Endothelial cell of umbilical vein (primary cell): Measurements from ENCODE around the gene ABI3. TPM values are rescaled to one million over a fixed set of nuclear protein-coding genes. Genes with fewer than 3 reads are reported as not detected.

Experiments used
- BruUV-seq: library from RNA; stranded (reverse); fragments of 400-500 nt; replicated peaks from 2 replicates; lab custom pipeline; 2021; lab: Mats Ljungman, UMichigan
- CTCF ChIA-PET: fragments of 300-600, 350-600 bp; sonication (Branson Sonifier 250); formaldehyde crosslinking; loops from one replicate; lab custom pipeline; 2021; ENCODE audit warnings: antibody characterized with exemption, inconsistent platforms; lab: Charles Lee
- POLR2A ChIA-PET: fragments of 300-600, 350-600 bp; sonication (Branson Sonifier 250); formaldehyde crosslinking; loops from one replicate; lab custom pipeline; 2021; ENCODE audit warnings: antibody characterized with exemption, inconsistent platforms; lab: Charles Lee
- DNase-seq: peaks from one replicate; pipeline ENCODE4 v3.0.0-alpha.2; 2011; ENCODE audit warnings: low read depth, low spot score
- FAIRE-seq: peaks from 2 replicates; lab custom pipeline; 2011; peaks lifted over from hg19 to GRCh38; lab: Jason Lieb, UNC
- H2AFZ ChIP-seq: 2 replicates; pipeline ENCODE4 v1.6.0; 2012; ENCODE audit warnings: low read depth, low read length, control low read depth, inconsistent platforms
- H3K27ac ChIP-seq: 2 replicates; pipeline ENCODE4 v1.5.1; 2011; ENCODE audit warnings: low read depth, mild to moderate bottlenecking, control low read depth, low read length, moderate library complexity; ENCODE audit not compliant: insufficient read depth
- H3K27me3 ChIP-seq, 2 experiments: 2 replicates each; pipeline versions ENCODE4 v1.6.0 to v1.6.1; 2011; ENCODE audit warnings: low read length in 2 of 2, mixed read lengths in 1 of 2; ENCODE audit not compliant: control insufficient read depth in 2 of 2, insufficient read depth in 2 of 2
- H3K36me3 ChIP-seq, 2 experiments: 2 replicates in 1 of 2; 3 replicates in 1 of 2; pipeline ENCODE4 v1.5.1; 2011; ENCODE audit warnings: low read length in 2 of 2, mild to moderate bottlenecking in 1 of 2, moderate library complexity in 1 of 2; ENCODE audit not compliant: control insufficient read depth in 2 of 2, insufficient read depth in 2 of 2; ENCODE audit errors: extremely low read depth in 1 of 2
- H3K4me1 ChIP-seq: 3 replicates; pipeline ENCODE4 v1.5.1; 2011; ENCODE audit warnings: mild to moderate bottlenecking, low read length; ENCODE audit not compliant: control insufficient read depth, insufficient read depth; ENCODE audit errors: extremely low read depth
- H3K4me2 ChIP-seq: 2 replicates; pipeline ENCODE4 v1.6.1; 2011; ENCODE audit warnings: low read length, control low read depth, mixed read lengths; ENCODE audit not compliant: insufficient read depth
- H3K4me3 ChIP-seq, 3 experiments: fragments of 200-600 bp in 1 of 3; sonication (generic), shearing (Covaris generic) in 1 of 3; replicated peaks in 1 of 3; 2 replicates each; pipeline ENCODE4 v1.5.1; 2011 to 2016; ENCODE audit warnings: control low read depth in 3 of 3, low read length in 3 of 3, mild to moderate bottlenecking in 2 of 3, inconsistent platforms in 1 of 3, low read depth in 1 of 3, moderate library complexity in 1 of 3; ENCODE audit not compliant: insufficient read depth in 1 of 3
- H3K79me2 ChIP-seq: 2 replicates; pipeline ENCODE4 v1.6.0; 2012; ENCODE audit warnings: low read length, inconsistent platforms; ENCODE audit not compliant: control insufficient read depth, insufficient read depth
- H3K9ac ChIP-seq: replicated peaks from 2 replicates; pipeline ENCODE3; 2011; ENCODE audit warnings: low read length, control low read depth; ENCODE audit not compliant: insufficient read depth; ENCODE audit errors: extremely low read depth
- H3K9me1 ChIP-seq: replicated peaks from 3 replicates; pipeline ENCODE4 v1.6.0; 2011; ENCODE audit warnings: mild to moderate bottlenecking, low read length; ENCODE audit not compliant: control insufficient read depth, insufficient read depth; ENCODE audit errors: extremely low read depth
- H3K9me3 ChIP-seq: replicated peaks from 2 replicates; pipeline ENCODE4 v1.5.1; 2012; ENCODE audit warnings: low read length, inconsistent platforms; ENCODE audit not compliant: control insufficient read depth, insufficient read depth
- H4K20me1 ChIP-seq: replicated peaks from 2 replicates; pipeline ENCODE3; 2011; ENCODE audit warnings: mild to moderate bottlenecking, low read length; ENCODE audit not compliant: control insufficient read depth, insufficient read depth; ENCODE audit errors: extremely low read depth
- EZH2 ChIP-seq: IDR thresholded peaks from 2 replicates; pipeline ENCODE4 v1.6.1; 2012; ENCODE audit warnings: borderline replicate concordance, low read depth, mild to moderate bottlenecking, moderate library complexity, low read length, inconsistent platforms; ENCODE audit not compliant: severe bottlenecking
- GATA2 ChIP-seq: IDR thresholded peaks from 2 replicates; pipeline ENCODE4 v1.7.0; 2011; ENCODE audit warnings: low read depth, mild to moderate bottlenecking, moderate library complexity, mixed read lengths, low read length; ENCODE audit not compliant: insufficient read length, insufficient read depth
- JUN ChIP-seq: IDR thresholded peaks from 2 replicates; pipeline ENCODE4 v1.6.1; 2011; ENCODE audit warnings: borderline replicate concordance, low read depth; ENCODE audit not compliant: insufficient read length, insufficient read depth
- MAX ChIP-seq: IDR thresholded peaks from 2 replicates; pipeline ENCODE4 v1.6.1; 2011; ENCODE audit not compliant: insufficient read depth, insufficient read length
- MYC ChIP-seq: IDR thresholded peaks from one replicate; pipeline ENCODE4 v1.6.1; 2011; ENCODE audit warnings: mild to moderate bottlenecking, low read depth, low read length
- POLR2A ChIP-seq: IDR thresholded peaks from 2 replicates; pipeline ENCODE4 v1.6.1; 2012; ENCODE audit warnings: low read depth, mild to moderate bottlenecking, control low read depth, low read length
- POLR2AphosphoS5 ChIP-seq: IDR thresholded peaks from 2 replicates; pipeline ENCODE4 v1.6.1; 2012; ENCODE audit warnings: low read depth, mild to moderate bottlenecking, control low read depth, low read length, moderate library complexity; ENCODE audit not compliant: insufficient read depth
- dilution Hi-C: fragments of 300-500 bp; cut with MboI; formaldehyde crosslinking; loops from one replicate; pipeline ENCODE4 v1.15.0; 2019; ENCODE audit warnings: low sequenced_read_pairs; ENCODE audit not compliant: extremely low pct_ligation_motif_present
- intact Hi-C: fragments of 100-400 bp; cut with micrococcal nuclease; formaldehyde crosslinking; loops from one replicate; pipeline ENCODE4 v1.10.0; 2022
- polyA plus RNA-seq, 4 experiments: library from polyadenylated mRNA; depleted of rRNA in 3 of 4; stranded (reverse) in 3 of 4; unstranded in 1 of 4; fragments of >200 nt; gene quantifications; 2 replicates each; pipeline versions ENCODE4 v1.2.1 to v1.2.3, GENCODE V29; 2011 to 2012; ENCODE audit warnings: missing spikeins in 1 of 4
- total RNA-seq: library from RNA; stranded (reverse); gene quantifications from 2 replicates; pipeline ENCODE4 v1.2.3, GENCODE V29; 2021

ABI3 gene
- total and polyA plus RNA-seq, 2 donors (not counting 3 experiments of a cell fraction or from before 2014, with no cell fraction given), result 35.2 to 35.5 TPM

- no peak for FAIRE-seq
- no peak for DNase-seq
- dilution Hi-C loops, result no loop called here
- Histone ChIP-seq H3K4me1 (peaks cover 21% of the 10 kb centered on the region), H3K9ac (no peak overlapping the region), H3K9me1 (no peaks in the 10 kb centered on the region), H3K4me3 (no peak overlapping the region), H3K27me3 (peaks cover 16 to 22% of the 10 kb centered on the region in 2 experiments), H3K27ac (no peak overlapping the region), H2AFZ (no peak overlapping the region), H4K20me1 (no peaks in the 10 kb centered on the region), H3K79me2 (no peaks in the 10 kb centered on the region), H3K9me3 (no peaks in the 10 kb centered on the region), H3K36me3 (peaks cover 0 to 6% of the 10 kb centered on the region in 2 experiments), H3K4me2 (no peak overlapping the region)
- POLR2A ChIA-PET, result no interaction called here
- CTCF ChIA-PET, result interaction anchor here (0.5 to 13.3 kb wide), 13 partner anchors 9 to 227 kb away, joined by 3 to 212 read pairs (median 5); partner anchors contain the start of genes ABI3 and GNGT2
- BruUV-seq, result no TSS peak
- intact Hi-C loops, result loop anchor here (1.0 to 5.0 kb wide), 3 partner anchors 47 to 190 kb away; no protein-coding TSS in a partner anchor
- no peak for TF ChIP-seq MAX
- TF ChIP-seq POLR2A, result no peak
- TF ChIP-seq GATA2, result no peak
- TF ChIP-seq EZH2, result no peak
- TF ChIP-seq POLR2AphosphoS5, result no peak
- TF ChIP-seq JUN, result no peak
- no peak for TF ChIP-seq MYC
Observed at GRCh38 chr17:49226771-49227435, 16.4 kb downstream of the ABI3 start.
